Measurements from ENCODE around the gene ACE2. TPM values are rescaled to one million over a fixed set of nuclear protein-coding genes. Genes with fewer than 3 reads are reported as not detected.

The ACE2 gene
- total RNA-seq, 1 experiment from 2014 or later = not detected

DNA sequence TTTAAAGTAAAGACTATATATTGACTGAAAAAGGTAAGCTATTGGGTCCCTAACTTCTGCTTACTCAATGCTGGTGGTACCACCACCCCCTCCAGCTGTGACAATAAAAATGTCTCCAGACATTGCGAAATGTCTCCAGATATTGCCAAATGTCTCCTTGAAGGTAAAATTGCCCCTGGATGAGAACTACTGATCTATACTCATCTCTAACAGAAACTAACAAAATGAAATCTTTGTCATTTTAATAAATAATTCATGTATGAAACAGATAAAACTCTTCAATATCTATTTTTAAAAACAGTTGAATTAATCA lies 43.8 kb upstream of the ACE2 start:
- no peak overlapping the region for H3K4me3 Mint-ChIP-seq
- POLR2A ChIA-PET = no interaction called here
- H3K4me1 Mint-ChIP-seq = peaks cover 4% of the 10 kb centered on the region
- no peak for ATAC-seq
- CTCF ChIA-PET = no interaction called here
- no peaks in the 10 kb centered on the region for H3K36me3 Mint-ChIP-seq
- DNase-seq (ENCODE audit: low spot score) = no peak
- H3K9me3 Mint-ChIP-seq = no peaks in the 10 kb centered on the region
- no peak for TF ChIP-seq ZNF396 (CRISPR knock-in tag; IDR thresholded peaks at IDR 0.05; ENCODE audit: borderline replicate concordance)
- TF ChIP-seq, protein P1, sequence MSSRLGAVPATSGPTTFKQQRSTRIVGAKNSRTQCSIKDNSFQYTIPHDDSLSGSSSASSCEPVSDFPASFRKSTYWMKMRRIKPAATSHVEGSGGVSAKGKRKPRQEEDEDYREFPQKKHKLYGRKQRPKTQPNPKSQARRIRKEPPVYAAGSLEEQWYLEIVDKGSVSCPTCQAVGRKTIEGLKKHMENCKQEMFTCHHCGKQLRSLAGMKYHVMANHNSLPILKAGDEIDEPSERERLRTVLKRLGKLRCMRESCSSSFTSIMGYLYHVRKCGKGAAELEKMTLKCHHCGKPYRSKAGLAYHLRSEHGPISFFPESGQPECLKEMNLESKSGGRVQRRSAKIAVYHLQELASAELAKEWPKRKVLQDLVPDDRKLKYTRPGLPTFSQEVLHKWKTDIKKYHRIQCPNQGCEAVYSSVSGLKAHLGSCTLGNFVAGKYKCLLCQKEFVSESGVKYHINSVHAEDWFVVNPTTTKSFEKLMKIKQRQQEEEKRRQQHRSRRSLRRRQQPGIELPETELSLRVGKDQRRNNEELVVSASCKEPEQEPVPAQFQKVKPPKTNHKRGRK (CRISPR knock-in tag; IDR thresholded peaks at IDR 0.05; ENCODE audit: borderline replicate concordance) = no peak
- no peak for TF ChIP-seq FOXJ3 (CRISPR knock-in tag; IDR thresholded peaks at IDR 0.05; ENCODE audit: borderline replicate concordance)
- TF ChIP-seq MYBL2 (CRISPR knock-in tag; IDR thresholded peaks at IDR 0.05) = no peak
- TF ChIP-seq ZNF121 (CRISPR knock-in tag; IDR thresholded peaks at IDR 0.05) = no peak
- TF ChIP-seq ELF4 (CRISPR knock-in tag; IDR thresholded peaks at IDR 0.05; ENCODE audit: low read depth) = no peak
- TF ChIP-seq, protein P2, sequence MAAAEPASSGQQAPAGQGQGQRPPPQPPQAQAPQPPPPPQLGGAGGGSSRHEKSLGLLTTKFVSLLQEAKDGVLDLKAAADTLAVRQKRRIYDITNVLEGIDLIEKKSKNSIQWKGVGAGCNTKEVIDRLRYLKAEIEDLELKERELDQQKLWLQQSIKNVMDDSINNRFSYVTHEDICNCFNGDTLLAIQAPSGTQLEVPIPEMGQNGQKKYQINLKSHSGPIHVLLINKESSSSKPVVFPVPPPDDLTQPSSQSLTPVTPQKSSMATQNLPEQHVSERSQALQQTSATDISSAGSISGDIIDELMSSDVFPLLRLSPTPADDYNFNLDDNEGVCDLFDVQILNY (CRISPR knock-in tag; IDR thresholded peaks at IDR 0.05) = no peak
- TF ChIP-seq NR1H2 (CRISPR knock-in tag; IDR thresholded peaks at IDR 0.05) = no peak
- no peak for TF ChIP-seq MXD4 (CRISPR knock-in tag; IDR thresholded peaks at IDR 0.05; ENCODE audit: borderline replicate concordance)
- no peak for TF ChIP-seq OVOL2 (CRISPR knock-in tag; IDR thresholded peaks at IDR 0.05; ENCODE audit: borderline replicate concordance)
- no peak for TF ChIP-seq ZNF671 (CRISPR knock-in tag; IDR thresholded peaks at IDR 0.05)
- no peak for TF ChIP-seq ZNF219 (CRISPR knock-in tag; IDR thresholded peaks at IDR 0.05; ENCODE audit: borderline replicate concordance)
- no peak for TF ChIP-seq SOX15 (CRISPR knock-in tag; IDR thresholded peaks at IDR 0.05)
- no peak for TF ChIP-seq TEAD4 (CRISPR knock-in tag; IDR thresholded peaks at IDR 0.05)
- no peak for TF ChIP-seq CBFB (CRISPR knock-in tag; IDR thresholded peaks at IDR 0.05; ENCODE audit: low read depth)
- H3K27ac Mint-ChIP-seq = no peak overlapping the region
- H3K27me3 Mint-ChIP-seq (ENCODE audit: low read depth) = no peaks in the 10 kb centered on the region

DNA sequence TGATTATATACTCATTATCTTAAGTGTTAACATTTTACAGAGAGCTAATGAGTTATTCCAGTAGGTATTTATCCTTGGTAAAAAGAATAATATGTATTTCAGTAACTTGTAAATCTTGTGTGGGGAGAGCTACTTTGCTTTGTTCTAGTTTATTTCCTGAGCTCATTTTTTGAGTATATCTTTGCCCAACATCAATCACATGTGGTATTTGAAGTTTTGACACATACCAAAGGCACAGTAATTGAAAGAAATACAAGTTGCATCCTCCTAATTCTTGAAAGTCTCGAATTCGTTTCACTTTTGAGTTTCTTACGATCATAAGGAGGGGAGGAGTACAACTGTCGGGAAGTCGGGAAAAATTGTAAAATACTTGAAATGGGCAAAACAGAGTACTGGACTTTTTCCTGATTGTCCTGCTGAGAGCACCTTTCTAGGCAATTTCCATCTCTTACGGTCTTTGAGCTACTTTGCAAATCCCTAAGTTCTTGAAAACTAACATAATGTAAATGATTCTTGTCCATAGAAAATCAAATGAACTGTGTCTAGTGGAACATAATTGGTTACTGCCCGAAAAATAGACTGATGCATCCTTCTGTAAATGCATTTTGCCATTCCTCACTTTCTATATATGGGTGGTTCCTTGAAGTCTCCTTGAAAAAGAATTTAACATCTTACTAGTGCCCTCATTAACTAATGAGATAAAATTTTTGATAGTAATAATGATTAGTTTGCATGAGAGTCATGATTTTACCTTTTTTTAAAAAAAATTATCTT lies 43.2 kb upstream of the ACE2 start:
- Mint-ChIP-seq H3K36me3 (no peaks in the 10 kb centered on the region), H3K4me1 (peaks cover 4% of the 10 kb centered on the region), H3K4me3 (no peak overlapping the region), H3K27me3 (ENCODE audit: low read depth) (no peaks in the 10 kb centered on the region), H3K9me3 (no peaks in the 10 kb centered on the region), H3K27ac (no peak overlapping the region)
- no peak for ATAC-seq
- POLR2A ChIA-PET = no interaction called here
- no peak for DNase-seq (ENCODE audit: low spot score)
- no peak for TF ChIP-seq ZNF138 (CRISPR knock-in tag; conservative IDR thresholded peaks at IDR 0.05)
- TF ChIP-seq, protein P3, sequence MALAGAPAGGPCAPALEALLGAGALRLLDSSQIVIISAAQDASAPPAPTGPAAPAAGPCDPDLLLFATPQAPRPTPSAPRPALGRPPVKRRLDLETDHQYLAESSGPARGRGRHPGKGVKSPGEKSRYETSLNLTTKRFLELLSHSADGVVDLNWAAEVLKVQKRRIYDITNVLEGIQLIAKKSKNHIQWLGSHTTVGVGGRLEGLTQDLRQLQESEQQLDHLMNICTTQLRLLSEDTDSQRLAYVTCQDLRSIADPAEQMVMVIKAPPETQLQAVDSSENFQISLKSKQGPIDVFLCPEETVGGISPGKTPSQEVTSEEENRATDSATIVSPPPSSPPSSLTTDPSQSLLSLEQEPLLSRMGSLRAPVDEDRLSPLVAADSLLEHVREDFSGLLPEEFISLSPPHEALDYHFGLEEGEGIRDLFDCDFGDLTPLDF (CRISPR knock-in tag; IDR thresholded peaks at IDR 0.05) = no peak
- no peak for TF ChIP-seq ZNF671 (CRISPR knock-in tag; IDR thresholded peaks at IDR 0.05)
- no peak for TF ChIP-seq NFE2L1 (CRISPR knock-in tag; IDR thresholded peaks at IDR 0.05)
- TF ChIP-seq, protein P1 (CRISPR knock-in tag; IDR thresholded peaks at IDR 0.05; ENCODE audit: borderline replicate concordance) = no peak
- TF ChIP-seq, protein P4, sequence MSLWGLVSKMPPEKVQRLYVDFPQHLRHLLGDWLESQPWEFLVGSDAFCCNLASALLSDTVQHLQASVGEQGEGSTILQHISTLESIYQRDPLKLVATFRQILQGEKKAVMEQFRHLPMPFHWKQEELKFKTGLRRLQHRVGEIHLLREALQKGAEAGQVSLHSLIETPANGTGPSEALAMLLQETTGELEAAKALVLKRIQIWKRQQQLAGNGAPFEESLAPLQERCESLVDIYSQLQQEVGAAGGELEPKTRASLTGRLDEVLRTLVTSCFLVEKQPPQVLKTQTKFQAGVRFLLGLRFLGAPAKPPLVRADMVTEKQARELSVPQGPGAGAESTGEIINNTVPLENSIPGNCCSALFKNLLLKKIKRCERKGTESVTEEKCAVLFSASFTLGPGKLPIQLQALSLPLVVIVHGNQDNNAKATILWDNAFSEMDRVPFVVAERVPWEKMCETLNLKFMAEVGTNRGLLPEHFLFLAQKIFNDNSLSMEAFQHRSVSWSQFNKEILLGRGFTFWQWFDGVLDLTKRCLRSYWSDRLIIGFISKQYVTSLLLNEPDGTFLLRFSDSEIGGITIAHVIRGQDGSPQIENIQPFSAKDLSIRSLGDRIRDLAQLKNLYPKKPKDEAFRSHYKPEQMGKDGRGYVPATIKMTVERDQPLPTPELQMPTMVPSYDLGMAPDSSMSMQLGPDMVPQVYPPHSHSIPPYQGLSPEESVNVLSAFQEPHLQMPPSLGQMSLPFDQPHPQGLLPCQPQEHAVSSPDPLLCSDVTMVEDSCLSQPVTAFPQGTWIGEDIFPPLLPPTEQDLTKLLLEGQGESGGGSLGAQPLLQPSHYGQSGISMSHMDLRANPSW (CRISPR knock-in tag; conservative IDR thresholded peaks at IDR 0.05; ENCODE audit: low read depth) = no peak
- no peak for TF ChIP-seq KAT7 (CRISPR knock-in tag; IDR thresholded peaks at IDR 0.05; ENCODE audit: borderline replicate concordance)
- no peak for TF ChIP-seq SMAD3 (CRISPR knock-in tag; IDR thresholded peaks at IDR 0.05; ENCODE audit: borderline replicate concordance)
- TF ChIP-seq, protein P5, sequence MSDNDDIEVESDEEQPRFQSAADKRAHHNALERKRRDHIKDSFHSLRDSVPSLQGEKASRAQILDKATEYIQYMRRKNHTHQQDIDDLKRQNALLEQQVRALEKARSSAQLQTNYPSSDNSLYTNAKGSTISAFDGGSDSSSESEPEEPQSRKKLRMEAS (CRISPR knock-in tag; IDR thresholded peaks at IDR 0.05) = no peak
- TF ChIP-seq OVOL2 (CRISPR knock-in tag; IDR thresholded peaks at IDR 0.05; ENCODE audit: borderline replicate concordance) = no peak
- no peak for TF ChIP-seq ATF1 (CRISPR knock-in tag; IDR thresholded peaks at IDR 0.05)
- TF ChIP-seq CBFB (CRISPR knock-in tag; IDR thresholded peaks at IDR 0.05; ENCODE audit: low read depth) = no peak
- CTCF ChIA-PET = no interaction called here
